ENCODE results near the gene NFIC.
"Not testable (repeated sequence)": the region's sequence is repeated elsewhere in the genome, so short reads cannot be mapped to it uniquely, and the experiment has no call there.

NFIC gene

GRCh38 chr19:3335431-3336350 lies 30.7 kb upstream of the NFIC start:
- in situ Hi-C loops (cut with MboI; ENCODE audit: low pct_unique_long_range_greater_than_20kb, low sequenced_read_pairs): no loop called here
- DNase-seq: no peak

GRCh38 chr19:3336351-3336679 lies 30.1 kb upstream of the NFIC start:
- in situ Hi-C loops (cut with MboI; ENCODE audit: low pct_unique_long_range_greater_than_20kb, low sequenced_read_pairs): no loop called here

GRCh38 chr19:3336680-3337523 lies 29.5 kb upstream of the NFIC start:
- in situ Hi-C loops (cut with MboI; ENCODE audit: low pct_unique_long_range_greater_than_20kb, low sequenced_read_pairs): no loop called here
- DNase-seq: no peak

More at GRCh38 chr19:3336351-3336679, 30.1 kb upstream of the NFIC start:
- no peak for DNase-seq

GRCh38 chr19:3338541-3339181 lies 27.7 kb upstream of the NFIC start:
- DNase-seq: no peak
- in situ Hi-C loops (cut with MboI; ENCODE audit: low pct_unique_long_range_greater_than_20kb, low sequenced_read_pairs): no loop called here

GRCh38 chr19:3340340-3340739 lies 26.0 kb upstream of the NFIC start:
- in situ Hi-C loops (cut with MboI; ENCODE audit: low pct_unique_long_range_greater_than_20kb, low sequenced_read_pairs): no loop called here
- no peak for DNase-seq

GRCh38 chr19:3342246-3342645 lies 24.1 kb upstream of the NFIC start:
- no peak for DNase-seq
- in situ Hi-C loops (cut with MboI; ENCODE audit: low pct_unique_long_range_greater_than_20kb, low sequenced_read_pairs): no loop called here

- DNase-seq; in situ Hi-C loops (cut with MboI; ENCODE audit: low pct_unique_long_range_greater_than_20kb, low sequenced_read_pairs): not testable (repeated sequence)
Measured at GRCh38 chr19:3342962-3343361, 23.4 kb upstream of the NFIC start.

GRCh38 chr19:3343619-3344502 lies 22.5 kb upstream of the NFIC start:
- in situ Hi-C loops (cut with MboI; ENCODE audit: low pct_unique_long_range_greater_than_20kb, low sequenced_read_pairs): no loop called here
- peak; percentile 85 for DNase-seq

GRCh38 chr19:3344608-3345598 lies 21.5 kb upstream of the NFIC start:
- in situ Hi-C loops (cut with MboI; ENCODE audit: low pct_unique_long_range_greater_than_20kb, low sequenced_read_pairs): no loop called here

GRCh38 chr19:3345850-3346460 lies 20.4 kb upstream of the NFIC start:
- in situ Hi-C loops (cut with MboI; ENCODE audit: low pct_unique_long_range_greater_than_20kb, low sequenced_read_pairs): no loop called here
- DNase-seq: no peak

More at GRCh38 chr19:3344608-3345598, 21.5 kb upstream of the NFIC start:
- DNase-seq: no peak

- in situ Hi-C loops (cut with MboI; ENCODE audit: low pct_unique_long_range_greater_than_20kb, low sequenced_read_pairs): no loop called here
- no peak for DNase-seq
Measured at GRCh38 chr19:3346677-3347353, 19.6 kb upstream of the NFIC start.

GRCh38 chr19:3348042-3348441 lies 18.3 kb upstream of the NFIC start:
- in situ Hi-C loops (cut with MboI; ENCODE audit: low pct_unique_long_range_greater_than_20kb, low sequenced_read_pairs): no loop called here
- DNase-seq: no peak

- DNase-seq; in situ Hi-C loops (cut with MboI; ENCODE audit: low pct_unique_long_range_greater_than_20kb, low sequenced_read_pairs): not testable (repeated sequence)
Measured at GRCh38 chr19:3348469-3348868, 17.9 kb upstream of the NFIC start.

- in situ Hi-C loops (cut with MboI; ENCODE audit: low pct_unique_long_range_greater_than_20kb, low sequenced_read_pairs): no loop called here
- DNase-seq: no peak
Measured at GRCh38 chr19:3350014-3350663, 16.2 kb upstream of the NFIC start.

GRCh38 chr19:3351702-3352447 lies 14.5 kb upstream of the NFIC start:
- in situ Hi-C loops (cut with MboI; ENCODE audit: low pct_unique_long_range_greater_than_20kb, low sequenced_read_pairs): no loop called here
- no peak for DNase-seq

GRCh38 chr19:3353493-3353892 lies 12.9 kb upstream of the NFIC start:
- no peak for DNase-seq
- in situ Hi-C loops (cut with MboI; ENCODE audit: low pct_unique_long_range_greater_than_20kb, low sequenced_read_pairs): no loop called here

Data from KBM-7 (cell line).